Measurements from ENCODE around the gene FXYD2.
"Not testable (repeated sequence)": the region's sequence is repeated elsewhere in the genome, so short reads cannot be mapped to it uniquely, and the experiment has no call there.

Gene FXYD2

DNA sequence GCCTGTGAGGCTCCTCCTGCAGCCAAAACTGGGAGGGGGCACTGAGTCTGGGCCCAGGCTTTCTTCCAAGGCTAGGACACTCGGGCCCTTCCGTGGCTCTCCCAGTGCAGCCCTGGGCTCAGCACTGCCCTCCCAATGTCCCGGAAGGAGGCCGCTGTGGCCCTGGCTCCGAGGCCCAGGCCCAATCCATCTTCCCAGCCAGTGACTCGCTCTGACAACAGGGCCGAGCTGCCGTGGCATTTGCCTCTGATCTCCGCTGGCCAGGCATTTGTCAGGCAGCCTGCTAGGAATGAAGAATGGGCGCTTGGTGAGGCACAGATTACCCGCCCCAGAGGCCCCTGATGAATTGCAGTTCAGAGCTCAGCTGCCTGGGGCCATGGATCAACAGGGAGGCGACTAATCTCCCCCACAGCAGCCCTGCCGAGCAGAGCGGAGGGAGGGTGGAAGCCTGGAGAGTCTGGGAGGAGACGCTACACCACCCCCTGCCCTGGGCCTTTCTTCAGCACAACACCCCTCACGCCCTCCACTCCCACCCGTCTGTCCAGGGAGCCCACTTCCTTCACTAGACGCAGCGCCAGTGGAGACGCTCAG, 8.3 kb downstream of the FXYD2 start:
- DNase-seq (ENCODE audit: low spot score in 2 of 2), result peak in 1 of 2 donors; percentile 36
- Mint-ChIP-seq H3K4me1 (peaks cover 38% of the 10 kb centered on the region), H3K36me3 (no peaks in the 10 kb centered on the region)

DNA sequence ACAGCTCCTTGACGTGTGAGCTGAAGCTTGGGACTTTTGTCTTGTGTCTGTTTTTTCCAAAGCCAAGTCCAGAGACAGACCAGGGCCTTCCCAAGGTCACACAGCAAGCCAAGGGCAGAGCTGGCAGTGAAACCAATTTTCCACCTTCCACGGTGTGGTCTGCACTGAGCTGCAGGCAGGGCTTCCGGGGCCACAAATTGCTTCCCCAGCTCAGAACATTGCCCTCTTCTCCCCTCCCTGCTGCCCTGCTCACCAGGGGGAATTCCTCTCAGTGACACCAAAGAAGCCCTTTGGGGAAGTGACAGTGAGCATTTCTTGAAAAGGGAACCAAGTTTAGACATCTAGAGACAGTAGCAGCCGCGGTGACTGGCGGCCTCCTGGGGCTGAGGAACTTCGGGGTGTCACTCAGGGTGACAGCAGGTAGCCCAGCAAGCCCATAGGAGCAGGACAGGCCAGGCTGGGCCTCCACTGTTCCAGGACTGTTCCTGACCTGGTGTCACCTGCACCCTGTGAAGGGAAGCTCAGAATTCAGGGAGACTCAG, 9.2 kb downstream of the FXYD2 start:
- Mint-ChIP-seq H3K36me3 (no peaks in the 10 kb centered on the region), H3K4me1 (peaks cover 38% of the 10 kb centered on the region), H3K27ac (peak overlapping the region; percentile 95), H3K4me3 (peak overlapping the region; percentile 74), H3K9me3 (no peaks in the 10 kb centered on the region), H3K27me3 (peaks cover 2% of the 10 kb centered on the region)
- peak; percentile 75 to 88 for DNase-seq (ENCODE audit: low spot score in 2 of 2)
- ATAC-seq (ENCODE audit: low read depth), result peak; percentile 83

More for the DNA sequence above, 8.3 kb downstream of the FXYD2 start:
- Mint-ChIP-seq H3K27ac (peak overlapping the region; percentile 95), H3K4me3 (peak overlapping the region; percentile 33), H3K9me3 (no peaks in the 10 kb centered on the region), H3K27me3 (no peaks in the 10 kb centered on the region)
- no peak for ATAC-seq (ENCODE audit: low read depth)

DNA sequence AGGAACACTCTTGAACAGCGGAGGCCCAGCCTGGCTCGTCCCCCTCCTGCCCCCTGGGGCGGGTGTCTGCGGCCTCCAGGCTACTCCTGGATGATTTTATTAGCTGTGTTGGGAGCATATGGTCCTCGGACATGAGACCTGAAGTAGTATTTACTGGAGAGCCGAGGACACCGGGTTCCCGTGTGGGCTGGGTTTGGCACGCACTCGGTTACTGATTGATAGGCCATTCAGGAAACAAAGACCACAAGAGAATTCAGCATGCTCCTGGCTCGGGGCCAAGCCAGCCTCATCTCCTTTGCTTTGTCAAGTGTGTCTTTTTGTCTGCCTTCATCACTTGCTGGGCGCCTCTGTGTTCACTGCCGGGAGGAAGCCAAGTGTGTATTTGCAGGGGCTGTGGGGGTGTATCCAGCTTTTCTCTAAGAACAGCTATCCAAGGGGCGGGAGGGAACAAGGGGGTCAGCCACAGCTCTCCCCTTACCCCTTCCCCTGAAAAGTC, 9.7 kb downstream of the FXYD2 start:
- DNase-seq (ENCODE audit: low spot score in 2 of 2), result peak; percentile 78 to 80
- peaks cover 4% of the 10 kb centered on the region for H3K27me3 Mint-ChIP-seq
- no peaks in the 10 kb centered on the region for H3K9me3 Mint-ChIP-seq
- H3K36me3 Mint-ChIP-seq, result no peaks in the 10 kb centered on the region
- peak; percentile 59 for ATAC-seq (ENCODE audit: low read depth)
- H3K4me3 Mint-ChIP-seq, result peak overlapping the region; percentile 74
- H3K4me1 Mint-ChIP-seq, result peaks cover 38% of the 10 kb centered on the region
- H3K27ac Mint-ChIP-seq, result peak overlapping the region; percentile 95

DNA sequence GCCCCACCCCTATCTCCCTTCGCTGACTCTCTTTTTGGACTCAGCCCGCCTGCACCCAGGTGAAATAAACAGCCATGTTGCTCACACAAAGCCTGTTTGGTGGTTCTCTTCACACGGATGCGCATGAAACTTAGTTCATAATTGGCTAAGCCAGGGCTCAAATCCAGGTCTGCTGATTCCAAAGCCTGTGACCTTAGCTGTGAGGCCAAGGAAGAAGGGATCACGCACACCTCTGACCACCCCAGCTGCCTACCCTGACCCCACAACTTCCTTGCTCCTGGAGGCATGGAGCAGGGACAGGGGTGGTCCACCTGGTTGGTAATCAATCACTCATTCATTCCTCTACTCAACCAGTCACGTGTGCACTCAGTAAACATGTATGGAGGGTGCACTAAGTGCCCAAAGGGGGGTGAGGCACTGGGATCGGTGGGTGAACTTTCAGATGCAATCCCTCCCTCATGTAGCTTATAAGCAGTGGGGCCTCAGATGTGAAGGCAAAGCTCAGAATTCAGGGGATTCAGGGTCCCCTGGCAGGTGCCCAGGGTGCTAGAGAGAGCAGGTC, 10.3 kb downstream of the FXYD2 start:
- H3K36me3 Mint-ChIP-seq, result no peaks in the 10 kb centered on the region
- H3K4me3 Mint-ChIP-seq, result peak overlapping the region; percentile 74
- peak overlapping the region; percentile 95 for H3K27ac Mint-ChIP-seq
- DNase-seq (ENCODE audit: low spot score in 2 of 2), result no peak
- peaks cover 40% of the 10 kb centered on the region for H3K4me1 Mint-ChIP-seq
- peaks cover 5% of the 10 kb centered on the region for H3K27me3 Mint-ChIP-seq
- no peaks in the 10 kb centered on the region for H3K9me3 Mint-ChIP-seq
- no peak for ATAC-seq (ENCODE audit: low read depth)

DNA sequence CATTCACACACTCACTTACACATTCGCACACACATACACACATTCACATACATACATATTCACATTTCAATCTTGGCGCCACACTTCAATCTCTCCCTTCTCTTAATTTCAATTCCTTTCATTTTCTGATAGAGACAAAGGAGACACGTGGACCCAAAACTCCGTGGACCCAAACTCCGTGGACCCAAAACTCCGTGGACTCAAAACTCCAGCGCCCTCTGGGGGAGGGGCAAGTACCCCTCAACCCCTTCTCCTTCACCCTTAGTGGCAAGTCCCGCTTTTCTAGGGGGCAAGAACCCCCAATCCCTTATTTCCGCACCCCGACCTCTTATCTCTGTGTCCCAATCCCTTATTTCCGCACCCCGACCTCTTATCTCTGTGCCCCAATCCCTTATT, 14.5 kb downstream of the FXYD2 start:
- DNase-seq (ENCODE audit: low spot score in 2 of 2); H3K4me3 Mint-ChIP-seq; H3K27me3 Mint-ChIP-seq; ATAC-seq (ENCODE audit: low read depth); H3K9me3 Mint-ChIP-seq; H3K36me3 Mint-ChIP-seq: not testable (repeated sequence)
- H3K4me1 Mint-ChIP-seq, result peaks cover 15% of the 10 kb centered on the region
- peak overlapping the region; percentile 0 for H3K27ac Mint-ChIP-seq

DNA sequence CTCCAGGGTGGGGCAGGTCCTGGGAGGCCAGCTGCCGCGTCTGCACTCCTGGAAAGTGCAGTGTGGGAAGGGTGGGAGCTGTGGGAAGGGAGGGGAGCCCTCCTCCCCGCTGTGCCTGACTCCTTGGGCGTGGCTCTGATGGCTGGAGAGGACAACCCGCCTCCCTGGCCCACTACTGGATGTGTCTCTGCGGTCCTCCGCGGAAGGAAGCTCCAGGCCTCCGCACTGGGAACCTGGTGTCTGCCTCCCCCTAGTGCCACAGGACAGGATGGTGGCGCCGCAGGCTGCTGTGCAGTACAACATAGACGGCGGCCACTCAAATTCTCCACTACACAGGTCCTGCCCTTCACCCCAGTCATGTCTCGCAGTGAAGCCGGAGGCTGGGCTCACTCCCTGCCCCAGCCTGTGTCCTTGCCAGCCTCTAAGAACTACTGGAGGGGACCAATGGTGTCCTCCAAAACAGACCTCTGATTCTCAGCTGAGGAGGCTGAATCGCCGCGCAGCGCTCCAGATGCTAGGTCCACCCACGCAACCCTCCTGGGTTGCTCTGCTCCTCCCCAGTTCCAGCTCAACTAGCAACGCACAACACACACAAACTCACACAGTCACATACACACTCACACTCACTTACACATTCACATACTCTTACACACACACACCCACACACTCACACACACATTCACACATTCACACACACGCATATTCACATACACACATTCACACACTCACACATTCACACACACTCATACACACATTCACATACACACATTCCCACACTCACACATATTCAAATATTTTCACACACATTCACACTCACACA, 15.1 kb downstream of the FXYD2 start:
- no peak for ATAC-seq (ENCODE audit: low read depth)
- H3K27ac Mint-ChIP-seq, result peak overlapping the region; percentile 0

DNA sequence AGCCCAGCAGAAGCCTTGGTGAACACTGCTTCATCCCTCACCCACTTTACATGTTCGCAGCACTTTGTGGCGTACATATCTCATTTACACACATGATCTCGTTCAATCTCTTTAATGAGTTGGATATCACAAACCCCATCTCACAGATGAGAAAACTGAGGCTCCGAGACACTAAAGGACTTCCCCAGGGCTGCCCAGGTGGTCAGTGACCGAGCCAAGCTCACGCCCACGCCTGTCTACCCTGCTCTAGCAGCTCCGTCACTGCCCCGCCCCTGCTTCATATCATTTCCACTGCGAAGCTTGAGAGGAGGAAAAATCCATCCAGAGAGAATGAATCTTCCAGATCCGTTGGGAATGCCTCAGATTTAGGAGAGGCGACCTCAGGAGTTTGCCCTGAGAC, 15.8 kb downstream of the FXYD2 start:
- no peak for ATAC-seq (ENCODE audit: low read depth)
- H3K27me3 Mint-ChIP-seq, result peaks cover 7% of the 10 kb centered on the region
- no peak overlapping the region for H3K4me3 Mint-ChIP-seq
- no peak overlapping the region for H3K27ac Mint-ChIP-seq
- no peaks in the 10 kb centered on the region for H3K9me3 Mint-ChIP-seq
- DNase-seq (ENCODE audit: low spot score in 2 of 2), result no peak
- H3K36me3 Mint-ChIP-seq, result no peaks in the 10 kb centered on the region
- H3K4me1 Mint-ChIP-seq, result peaks cover 9% of the 10 kb centered on the region

More for the DNA sequence above, 15.1 kb downstream of the FXYD2 start:
- Mint-ChIP-seq H3K9me3 (no peaks in the 10 kb centered on the region), H3K36me3 (no peaks in the 10 kb centered on the region), H3K4me1 (peaks cover 10% of the 10 kb centered on the region), H3K4me3 (no peak overlapping the region), H3K27me3 (peaks cover 7% of the 10 kb centered on the region)
- no peak for DNase-seq (ENCODE audit: low spot score in 2 of 2)

DNA sequence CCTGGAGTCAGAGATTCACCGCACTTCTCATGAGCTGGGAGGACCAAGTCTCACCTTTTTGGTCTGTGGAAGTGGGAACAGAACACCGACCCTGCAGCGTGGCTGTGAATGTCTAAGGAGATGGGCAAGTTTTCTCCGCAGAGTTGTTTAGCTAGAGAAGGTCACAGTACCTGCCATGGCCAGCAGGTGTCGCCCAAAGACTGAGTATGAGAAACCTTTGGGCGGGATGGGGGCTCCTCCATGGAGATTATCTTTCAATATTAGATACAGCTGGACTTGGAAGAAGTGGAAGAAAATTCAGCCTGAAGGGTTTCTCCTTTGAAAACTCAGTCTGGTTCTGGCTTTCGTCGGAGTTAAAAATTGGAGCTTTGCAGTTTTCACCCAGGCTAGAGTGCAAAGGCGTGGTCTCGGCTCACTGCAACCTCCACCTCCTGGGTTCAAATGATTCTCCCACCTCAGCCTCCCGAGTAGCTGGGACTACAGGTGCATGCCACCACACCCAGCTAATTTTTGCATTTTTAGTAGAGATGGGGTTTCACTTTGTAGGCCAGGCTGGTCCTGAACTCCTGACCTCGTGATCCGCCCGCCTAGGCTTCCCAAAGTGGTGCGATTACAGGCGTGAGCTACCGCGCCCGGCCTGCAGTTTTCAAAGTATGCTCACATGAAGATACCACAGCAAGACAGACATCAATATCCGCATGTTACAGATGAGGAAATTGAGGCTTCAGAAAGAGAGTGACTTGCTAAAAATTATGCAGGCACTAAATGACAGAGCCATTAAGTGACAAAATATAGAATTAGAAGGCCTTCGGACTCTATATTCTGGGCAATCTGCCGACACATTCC, 16.8 kb downstream of the FXYD2 start:
- Mint-ChIP-seq H3K27ac (no peak overlapping the region), H3K36me3 (no peaks in the 10 kb centered on the region), H3K27me3 (peaks cover 7% of the 10 kb centered on the region), H3K4me1 (peaks cover 7% of the 10 kb centered on the region), H3K4me3 (no peak overlapping the region), H3K9me3 (no peaks in the 10 kb centered on the region)
- ATAC-seq (ENCODE audit: low read depth) (peak; percentile 78), DNase-seq (ENCODE audit: low spot score in 2 of 2) (peak; percentile 77 to 78)

DNA sequence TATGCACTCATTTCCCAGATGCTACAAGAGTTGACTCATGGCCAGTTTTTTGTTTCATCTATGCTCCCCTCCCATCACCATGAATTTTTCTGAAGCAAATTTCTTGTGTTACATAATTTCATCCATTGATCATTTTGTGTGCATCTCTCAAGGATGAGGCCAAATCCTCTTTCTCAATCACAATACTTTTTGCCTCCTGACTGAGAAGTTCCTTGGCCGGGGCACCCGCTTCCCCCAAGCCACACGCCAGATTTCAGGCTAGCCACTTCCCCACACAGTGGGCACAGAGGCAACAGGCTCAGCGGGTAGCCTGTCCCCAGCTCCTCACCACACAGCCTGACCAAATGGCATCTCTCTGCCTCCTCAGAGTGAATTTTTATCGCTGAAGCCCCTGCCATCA, 17.7 kb downstream of the FXYD2 start:
- ATAC-seq (ENCODE audit: low read depth) (no peak), DNase-seq (ENCODE audit: low spot score in 2 of 2) (no peak)
- Mint-ChIP-seq H3K4me3 (no peak overlapping the region), H3K4me1 (peaks cover 4% of the 10 kb centered on the region), H3K36me3 (no peaks in the 10 kb centered on the region), H3K27ac (no peak overlapping the region), H3K27me3 (peaks cover 7% of the 10 kb centered on the region), H3K9me3 (no peaks in the 10 kb centered on the region)

DNA sequence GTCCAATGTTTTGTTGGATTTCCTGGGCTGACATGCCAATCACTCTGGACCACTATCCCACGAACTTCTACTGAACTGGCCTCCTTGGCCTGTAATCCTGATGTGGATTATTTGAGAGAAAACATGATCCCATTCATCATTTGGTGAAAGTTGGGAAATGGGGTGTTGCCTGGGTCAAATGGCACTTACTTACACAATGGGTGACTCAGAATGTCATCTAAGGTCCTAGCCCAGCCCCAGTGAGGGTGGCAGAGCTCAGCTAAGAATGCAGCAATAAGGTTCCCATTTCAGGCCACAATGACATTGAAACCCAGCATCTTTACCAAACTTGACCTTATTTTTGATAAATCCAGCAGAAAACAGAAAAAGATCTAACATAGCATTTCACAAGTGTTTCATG, 19.5 kb downstream of the FXYD2 start:
- Mint-ChIP-seq H3K27ac (no peak overlapping the region), H3K27me3 (peaks cover 5% of the 10 kb centered on the region), H3K9me3 (no peaks in the 10 kb centered on the region), H3K36me3 (no peaks in the 10 kb centered on the region), H3K4me3 (no peak overlapping the region), H3K4me1 (peaks cover 4% of the 10 kb centered on the region)
- DNase-seq (ENCODE audit: low spot score in 2 of 2) (no peak), ATAC-seq (ENCODE audit: low read depth) (no peak)

DNA sequence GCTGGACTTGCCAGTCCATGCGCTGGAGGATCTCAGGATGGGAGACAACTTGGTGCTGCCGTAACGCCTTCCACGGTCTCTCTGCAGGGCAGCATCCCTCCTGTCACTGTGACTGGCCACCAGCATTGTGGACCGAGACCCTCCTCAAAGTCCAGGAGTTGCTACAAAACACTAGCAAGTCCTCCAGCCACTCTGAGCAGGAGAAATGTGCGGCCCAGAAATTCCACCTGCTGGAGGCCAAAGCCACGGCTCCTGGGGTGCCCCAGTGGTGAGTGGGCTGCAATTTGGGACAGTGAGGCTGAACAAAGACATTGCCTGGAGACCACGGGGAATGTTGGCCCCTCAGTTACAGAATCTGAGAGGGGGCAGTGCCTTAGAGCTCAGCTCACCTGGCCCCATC, 20.6 kb downstream of the FXYD2 start:
- no peaks in the 10 kb centered on the region for H3K9me3 Mint-ChIP-seq
- H3K4me3 Mint-ChIP-seq, result no peak overlapping the region
- no peak for ATAC-seq (ENCODE audit: low read depth)
- no peaks in the 10 kb centered on the region for H3K36me3 Mint-ChIP-seq
- no peaks in the 10 kb centered on the region for H3K4me1 Mint-ChIP-seq
- peaks cover 1% of the 10 kb centered on the region for H3K27me3 Mint-ChIP-seq
- H3K27ac Mint-ChIP-seq, result no peak overlapping the region
- no peak for DNase-seq (ENCODE audit: low spot score in 2 of 2)

DNA sequence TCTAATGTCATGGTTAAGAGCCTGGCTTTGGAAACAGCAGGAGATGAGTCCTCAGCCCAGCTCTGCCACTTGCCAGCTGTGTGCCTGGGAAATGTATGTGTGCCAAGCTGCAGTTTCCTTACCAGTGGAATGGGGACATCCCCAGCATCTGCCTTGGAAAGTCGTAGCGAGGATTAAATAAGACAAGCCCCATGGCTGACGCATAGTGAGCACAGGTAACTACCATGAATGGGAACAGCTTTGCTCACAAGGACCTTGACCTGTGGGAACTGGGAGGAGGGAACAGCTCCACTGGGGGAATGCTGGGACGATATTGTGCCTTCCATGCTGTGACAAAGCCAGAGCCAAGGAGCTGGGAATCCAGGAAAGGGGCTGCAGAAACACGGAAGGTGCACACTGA, 24.9 kb downstream of the FXYD2 start:
- H3K4me3 Mint-ChIP-seq, result no peak overlapping the region
- H3K27ac Mint-ChIP-seq, result no peak overlapping the region
- ATAC-seq (ENCODE audit: low read depth) (no peak), DNase-seq (ENCODE audit: low spot score in 2 of 2) (no peak)
- peaks cover 6% of the 10 kb centered on the region for H3K4me1 Mint-ChIP-seq
- H3K36me3 Mint-ChIP-seq, result no peaks in the 10 kb centered on the region
- H3K9me3 Mint-ChIP-seq, result no peaks in the 10 kb centered on the region
- peaks cover 7% of the 10 kb centered on the region for H3K27me3 Mint-ChIP-seq

DNA sequence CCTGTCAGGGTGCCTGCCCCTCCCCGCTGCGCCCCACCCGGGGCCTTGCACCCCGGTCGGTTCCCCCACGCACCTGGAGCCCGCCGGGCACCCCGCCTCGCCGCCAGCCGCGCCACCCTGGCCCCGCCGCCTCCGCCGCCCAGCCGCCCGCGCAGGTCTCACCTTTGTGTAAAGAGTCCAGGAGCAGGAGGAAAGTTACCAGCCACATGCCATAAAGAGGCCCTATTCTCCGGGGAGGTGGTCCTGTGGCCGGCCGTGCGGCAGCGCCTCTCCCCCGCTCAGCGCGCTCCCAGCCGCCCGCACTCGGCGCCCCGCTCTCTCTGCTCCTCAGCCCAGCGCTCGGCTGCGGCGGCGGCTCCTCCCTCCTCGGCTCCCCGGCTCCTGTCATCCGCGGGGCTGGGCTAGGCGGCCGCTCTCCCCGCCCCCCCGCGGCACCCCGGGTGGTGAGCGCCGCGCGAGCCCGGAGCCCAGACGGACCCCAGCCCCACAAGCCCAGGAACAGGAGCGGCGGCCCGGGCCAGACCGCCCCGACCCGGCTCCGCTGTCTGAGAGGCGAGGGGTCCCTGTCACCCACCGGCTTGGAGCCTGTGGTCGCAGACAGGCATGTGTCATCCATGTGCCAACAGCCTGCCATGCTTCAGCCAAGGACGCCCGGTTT, 27.5 kb downstream of the FXYD2 start, which contains the start of gene DSCAML1:
Gene DSCAML1 (minus strand): TSS at position 345 of the 658 bp plus-strand sequence. CDS start 137 bp downstream, at position 208.
- no peak for DNase-seq (ENCODE audit: low spot score in 2 of 2)
- Mint-ChIP-seq H3K4me3 (peak within 1 kb of the TSS; percentile 71), H3K36me3 (no peaks in the 10 kb centered on the region), H3K9me3 (no peaks in the 10 kb centered on the region), H3K27ac (no peak within 1 kb of the TSS), H3K4me1 (peaks cover 6% of the 10 kb centered on the region), H3K27me3 (peaks cover 23% of the 10 kb centered on the region)
- ATAC-seq (ENCODE audit: low read depth), result peak; percentile 79
